Measurements from ENCODE around the gene TEX2.

Gene TEX2

GRCh38 chr17:64276961-64277505 lies 14.0 kb upstream of the TEX2 start:
- Histone ChIP-seq H4K20me1 (ENCODE audit: insufficient read depth, low read length) (no peaks in the 10 kb centered on the region), H3K36me3 (replicated peaks; ENCODE audit: low read depth, low read length) (no peaks in the 10 kb centered on the region), H2AFZ (ENCODE audit: low read depth, low read length) (no peak overlapping the region), H3K4me2 (ENCODE audit: low read length) (no peak overlapping the region), H3K27me3 (ENCODE audit: low read depth, low read length) (no peaks in the 10 kb centered on the region), H3K9ac (ENCODE audit: low read length) (no peak overlapping the region), H3K27ac (ENCODE audit: low read length) (no peak overlapping the region), H3K79me2 (ENCODE audit: low read length) (no peaks in the 10 kb centered on the region), H3K4me1 (ENCODE audit: low read length) (peaks cover 14% of the 10 kb centered on the region), H3K9me3 (ENCODE audit: insufficient read depth, low read length) (no peaks in the 10 kb centered on the region), H3K4me3 (ENCODE audit: low read length) (no peak overlapping the region)
- TF ChIP-seq CTCF (IDR thresholded peaks at IDR 0.05; ENCODE audit: low read depth, low read length) = no peak
- no peak for TF ChIP-seq EZH2phosphoT487 (IDR thresholded peaks at IDR 0.05; ENCODE audit: low read depth)

- Histone ChIP-seq H3K79me2 (ENCODE audit: low read length) (no peaks in the 10 kb centered on the region), H2AFZ (ENCODE audit: low read depth, low read length) (no peak overlapping the region), H3K27ac (ENCODE audit: low read length) (no peak overlapping the region), H3K27me3 (ENCODE audit: low read depth, low read length) (no peaks in the 10 kb centered on the region), H4K20me1 (ENCODE audit: insufficient read depth, low read length) (no peaks in the 10 kb centered on the region), H3K4me3 (ENCODE audit: low read length) (no peak overlapping the region), H3K4me1 (ENCODE audit: low read length) (peaks cover 18% of the 10 kb centered on the region), H3K9ac (ENCODE audit: low read length) (no peak overlapping the region), H3K9me3 (ENCODE audit: insufficient read depth, low read length) (no peaks in the 10 kb centered on the region), H3K4me2 (ENCODE audit: low read length) (no peak overlapping the region), H3K36me3 (replicated peaks; ENCODE audit: low read depth, low read length) (no peaks in the 10 kb centered on the region)
- no peak for TF ChIP-seq EZH2phosphoT487 (IDR thresholded peaks at IDR 0.05; ENCODE audit: low read depth)
- no peak for TF ChIP-seq CTCF (IDR thresholded peaks at IDR 0.05; ENCODE audit: low read depth, low read length)
Measured at GRCh38 chr17:64275016-64275415, 12.0 kb upstream of the TEX2 start.

- H3K4me3 ChIP-seq (ENCODE audit: low read length) = no peak overlapping the region
- H3K4me2 ChIP-seq (ENCODE audit: low read length) = no peak overlapping the region
- no peaks in the 10 kb centered on the region for H3K9me3 ChIP-seq (ENCODE audit: insufficient read depth, low read length)
- peaks cover 5% of the 10 kb centered on the region; the same call in 1 of the 2 replicates for H3K27me3 ChIP-seq (ENCODE audit: low read depth, low read length)
- H2AFZ ChIP-seq (ENCODE audit: low read depth, low read length) = no peak overlapping the region
- no peaks in the 10 kb centered on the region for H3K36me3 ChIP-seq (replicated peaks; ENCODE audit: low read depth, low read length)
- no peak overlapping the region for H3K9ac ChIP-seq (ENCODE audit: low read length)
- no peak overlapping the region for H3K27ac ChIP-seq (ENCODE audit: low read length)
- H3K79me2 ChIP-seq (ENCODE audit: low read length) = no peaks in the 10 kb centered on the region
- peaks cover 10% of the 10 kb centered on the region for H3K4me1 ChIP-seq (ENCODE audit: low read length)
- TF ChIP-seq EZH2phosphoT487 (IDR thresholded peaks at IDR 0.05; ENCODE audit: low read depth) = no peak
- TF ChIP-seq CTCF (IDR thresholded peaks at IDR 0.05; ENCODE audit: low read depth, low read length) = no peak
- H4K20me1 ChIP-seq (ENCODE audit: insufficient read depth, low read length) = no peaks in the 10 kb centered on the region
Measured at GRCh38 chr17:64273006-64273405, 9.9 kb upstream of the TEX2 start.

GRCh38 chr17:64270885-64271284 lies 7.8 kb upstream of the TEX2 start:
- Histone ChIP-seq H2AFZ (ENCODE audit: low read depth, low read length) (0 out of 2 replicates have a peak overlapping the region, but pooled peaks have one; percentile 54), H3K4me1 (ENCODE audit: low read length) (peaks cover 4% of the 10 kb centered on the region), H4K20me1 (ENCODE audit: insufficient read depth, low read length) (no peaks in the 10 kb centered on the region), H3K4me2 (ENCODE audit: low read length) (no peak overlapping the region), H3K79me2 (ENCODE audit: low read length) (no peaks in the 10 kb centered on the region), H3K9me3 (ENCODE audit: insufficient read depth, low read length) (no peaks in the 10 kb centered on the region), H3K36me3 (replicated peaks; ENCODE audit: low read depth, low read length) (no peaks in the 10 kb centered on the region), H3K9ac (ENCODE audit: low read length) (no peak overlapping the region), H3K27ac (ENCODE audit: low read length) (no peak overlapping the region), H3K4me3 (ENCODE audit: low read length) (no peak overlapping the region), H3K27me3 (ENCODE audit: low read depth, low read length) (peaks cover 22% of the 10 kb centered on the region)
- TF ChIP-seq CTCF (IDR thresholded peaks at IDR 0.05; ENCODE audit: low read depth, low read length) (no peak), EZH2phosphoT487 (IDR thresholded peaks at IDR 0.05; ENCODE audit: low read depth) (no peak)

Measured in OCI-LY3 (cell line).